HG03066 (cell line): ENCODE measurements around the gene TBC1D2B.

Experiments used
- ATAC-seq: cut with Tn5 transposase; IDR thresholded peaks from one replicate; pipeline ENCODE4 v1.9.1; 2021; ENCODE audit warnings: low read depth; ENCODE audit not compliant: unreplicated experiment

Gene TBC1D2B

GRCh38 chr15:78037779-78038305, 39.7 kb downstream of the TBC1D2B start:
- ATAC-seq: no peak

- no peak for ATAC-seq
Observed at GRCh38 chr15:78037328-78037727, 40.2 kb downstream of the TBC1D2B start.

- no peak for ATAC-seq
Observed at GRCh38 chr15:78035861-78036476, 41.5 kb downstream of the TBC1D2B start.

GRCh38 chr15:78035321-78035751, 42.2 kb downstream of the TBC1D2B start:
- no peak for ATAC-seq

- ATAC-seq: peak; percentile 91
Observed at GRCh38 chr15:78034495-78035191, 42.9 kb downstream of the TBC1D2B start.

GRCh38 chr15:78033864-78034263, 43.6 kb downstream of the TBC1D2B start:
- ATAC-seq: no peak

- no peak for ATAC-seq
Observed at GRCh38 chr15:78032671-78033070, 44.8 kb downstream of the TBC1D2B start.

GRCh38 chr15:78024883-78025282, 52.6 kb downstream of the TBC1D2B start:
- ATAC-seq: no peak

GRCh38 chr15:78024519-78024870, 53.0 kb downstream of the TBC1D2B start:
- ATAC-seq: no peak

GRCh38 chr15:78023865-78024518, 53.5 kb downstream of the TBC1D2B start:
- no peak for ATAC-seq

- ATAC-seq: no peak
Observed at GRCh38 chr15:78023081-78023665, 54.3 kb downstream of the TBC1D2B start.

- ATAC-seq: no peak
Observed at GRCh38 chr15:78021761-78022160, 55.8 kb downstream of the TBC1D2B start.

- no peak for ATAC-seq
Observed at GRCh38 chr15:78020007-78020406, 57.5 kb downstream of the TBC1D2B start.

- no peak for ATAC-seq
Observed at GRCh38 chr15:78018946-78019644, 58.4 kb downstream of the TBC1D2B start.

GRCh38 chr15:78018445-78018844, 59.1 kb downstream of the TBC1D2B start:
- no peak for ATAC-seq

GRCh38 chr15:78016860-78017259, 60.7 kb downstream of the TBC1D2B start:
- ATAC-seq: no peak

- no peak for ATAC-seq
Observed at GRCh38 chr15:78012643-78013077, 64.9 kb downstream of the TBC1D2B start.

- no peak for ATAC-seq
Observed at GRCh38 chr15:78010067-78010466, 67.4 kb downstream of the TBC1D2B start.

- ATAC-seq: no peak
Observed at GRCh38 chr15:78007964-78008886, 69.3 kb downstream of the TBC1D2B start.
